WTC11 (cell line): ENCODE data around the gene SBNO2. TPM values are rescaled to one million over a fixed set of nuclear protein-coding genes. Genes with fewer than 3 reads are reported as not detected.

Source experiments
- ATAC-seq: fragments of 200-7000 bp; cut with Tn5 transposase; 2 replicates; pipeline ENCODE4 v1.10.0; 2021; ENCODE audit warnings: mild to moderate bottlenecking, moderate library complexity
- CTCF ChIA-PET: fragments of 300-600 bp; sonication (Branson Sonifier 250); formaldehyde crosslinking; loops from one replicate; lab custom pipeline; 2021; ENCODE audit warnings: antibody characterized with exemption; lab: Charles Lee
- POLR2A ChIA-PET: fragments of 350-600 bp; sonication (Branson Sonifier 250); formaldehyde crosslinking; loops from one replicate; lab custom pipeline; 2021; ENCODE audit warnings: antibody characterized with exemption; lab: Charles Lee
- DNase-seq: peaks from one replicate; pipeline ENCODE4 v3.0.0; 2021; ENCODE audit warnings: low spot score
- H3K27ac Mint-ChIP-seq: 2 replicates; pipeline ENCODE4 v1.8.0; 2021; ENCODE audit warnings: mixed read lengths
- H3K27me3 Mint-ChIP-seq: 2 replicates; pipeline ENCODE4 v1.8.0; 2021; ENCODE audit warnings: low read depth, mild to moderate bottlenecking, moderate library complexity, mixed read lengths
- H3K36me3 Mint-ChIP-seq: 2 replicates; pipeline ENCODE4 v1.8.0; 2021; ENCODE audit warnings: mixed read lengths
- H3K4me1 Mint-ChIP-seq: 2 replicates; pipeline ENCODE4 v1.8.0; 2022; ENCODE audit warnings: mixed read lengths
- H3K4me3 Mint-ChIP-seq: 2 replicates; pipeline ENCODE4 v1.8.0; 2021; ENCODE audit warnings: mild to moderate bottlenecking, moderate library complexity, mixed read lengths
- H3K9me3 Mint-ChIP-seq: 2 replicates; pipeline ENCODE4 v1.8.0; 2021; ENCODE audit warnings: mixed read lengths
- ARID4B ChIP-seq: sonication (generic); formaldehyde crosslinking; IDR thresholded peaks from 2 replicates; pipeline ENCODE4 v1.8.0; 2023; ENCODE audit warnings: missing genetic modification reagents, mild to moderate bottlenecking, borderline replicate concordance
- CDX4 ChIP-seq: fragments of 250-450 bp; sonication (Bioruptor Pico); IDR thresholded peaks from 2 replicates; pipeline ENCODE4 v1.9.0; 2021; ENCODE audit warnings: moderate library complexity, mild to moderate bottlenecking, inconsistent platforms, borderline replicate concordance
- FOXP4 ChIP-seq: sonication (generic); formaldehyde crosslinking; IDR thresholded peaks from 2 replicates; pipeline ENCODE4 v1.8.0; 2022; ENCODE audit warnings: mild to moderate bottlenecking, missing genetic modification reagents
- SOX15 ChIP-seq: fragments of 250-450 bp; sonication (Bioruptor Pico); IDR thresholded peaks from 2 replicates; pipeline ENCODE4 v1.9.0; 2021; ENCODE audit warnings: mild to moderate bottlenecking
- TCF7 ChIP-seq: sonication (generic); formaldehyde crosslinking; IDR thresholded peaks from 2 replicates; pipeline ENCODE4 v1.8.0; 2022; ENCODE audit warnings: mild to moderate bottlenecking, low read depth, missing genetic modification reagents, moderate library complexity
- TEAD1 ChIP-seq: sonication (generic); formaldehyde crosslinking; IDR thresholded peaks from 2 replicates; pipeline ENCODE4 v1.8.0; 2022; ENCODE audit warnings: mild to moderate bottlenecking, missing genetic modification reagents
- ZBTB43 ChIP-seq: sonication (generic); formaldehyde crosslinking; IDR thresholded peaks from 2 replicates; pipeline ENCODE4 v1.8.1; 2023; ENCODE audit warnings: mild to moderate bottlenecking, missing genetic modification reagents
- ZNF263 ChIP-seq: sonication (generic); formaldehyde crosslinking; IDR thresholded peaks from 2 replicates; pipeline ENCODE4 v1.8.1; 2022; ENCODE audit warnings: low read depth, mild to moderate bottlenecking, moderate library complexity, missing genetic modification reagents
- ZNF671 ChIP-seq: fragments of 250-450 bp; sonication (Bioruptor Pico); IDR thresholded peaks from 2 replicates; pipeline ENCODE4 v1.8.0; 2021; ENCODE audit warnings: mild to moderate bottlenecking
- total RNA-seq: library from RNA; stranded (reverse); gene quantifications from 3 replicates; pipeline ENCODE4 v1.2.3, GENCODE V29; 2021
- TF ChIP-seq, protein P1 (sequence below): sonication (generic); formaldehyde crosslinking; IDR thresholded peaks from 2 replicates; pipeline ENCODE4 v1.8.0; 2022; ENCODE audit warnings: mild to moderate bottlenecking, missing genetic modification reagents
- TF ChIP-seq, protein P2 (sequence below): fragments of 250-450 bp; sonication (Bioruptor Pico); IDR thresholded peaks from 2 replicates; pipeline ENCODE4 v1.9.0; 2021; ENCODE audit warnings: mild to moderate bottlenecking
- TF ChIP-seq, protein P3 (sequence below): sonication (generic); formaldehyde crosslinking; IDR thresholded peaks from 2 replicates; pipeline ENCODE4 v1.8.1; 2022; ENCODE audit warnings: missing genetic modification reagents, borderline replicate concordance

Gene SBNO2
- total RNA-seq, 1 experiment from 2014 or later: 57.3 TPM

- TF ChIP-seq ARID4B (no peak), CDX4 (CRISPR knock-in tag) (no peak), TCF7 (CRISPR knock-in tag) (no peak), SOX15 (CRISPR knock-in tag) (no peak), TEAD1 (CRISPR knock-in tag) (no peak), FOXP4 (no peak)
- TF ChIP-seq, protein P1, sequence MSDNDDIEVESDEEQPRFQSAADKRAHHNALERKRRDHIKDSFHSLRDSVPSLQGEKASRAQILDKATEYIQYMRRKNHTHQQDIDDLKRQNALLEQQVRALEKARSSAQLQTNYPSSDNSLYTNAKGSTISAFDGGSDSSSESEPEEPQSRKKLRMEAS: no peak
- TF ChIP-seq, protein P2, sequence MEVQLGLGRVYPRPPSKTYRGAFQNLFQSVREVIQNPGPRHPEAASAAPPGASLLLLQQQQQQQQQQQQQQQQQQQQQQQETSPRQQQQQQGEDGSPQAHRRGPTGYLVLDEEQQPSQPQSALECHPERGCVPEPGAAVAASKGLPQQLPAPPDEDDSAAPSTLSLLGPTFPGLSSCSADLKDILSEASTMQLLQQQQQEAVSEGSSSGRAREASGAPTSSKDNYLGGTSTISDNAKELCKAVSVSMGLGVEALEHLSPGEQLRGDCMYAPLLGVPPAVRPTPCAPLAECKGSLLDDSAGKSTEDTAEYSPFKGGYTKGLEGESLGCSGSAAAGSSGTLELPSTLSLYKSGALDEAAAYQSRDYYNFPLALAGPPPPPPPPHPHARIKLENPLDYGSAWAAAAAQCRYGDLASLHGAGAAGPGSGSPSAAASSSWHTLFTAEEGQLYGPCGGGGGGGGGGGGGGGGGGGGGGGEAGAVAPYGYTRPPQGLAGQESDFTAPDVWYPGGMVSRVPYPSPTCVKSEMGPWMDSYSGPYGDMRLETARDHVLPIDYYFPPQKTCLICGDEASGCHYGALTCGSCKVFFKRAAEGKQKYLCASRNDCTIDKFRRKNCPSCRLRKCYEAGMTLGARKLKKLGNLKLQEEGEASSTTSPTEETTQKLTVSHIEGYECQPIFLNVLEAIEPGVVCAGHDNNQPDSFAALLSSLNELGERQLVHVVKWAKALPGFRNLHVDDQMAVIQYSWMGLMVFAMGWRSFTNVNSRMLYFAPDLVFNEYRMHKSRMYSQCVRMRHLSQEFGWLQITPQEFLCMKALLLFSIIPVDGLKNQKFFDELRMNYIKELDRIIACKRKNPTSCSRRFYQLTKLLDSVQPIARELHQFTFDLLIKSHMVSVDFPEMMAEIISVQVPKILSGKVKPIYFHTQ: no peak
- TF ChIP-seq, protein P3, sequence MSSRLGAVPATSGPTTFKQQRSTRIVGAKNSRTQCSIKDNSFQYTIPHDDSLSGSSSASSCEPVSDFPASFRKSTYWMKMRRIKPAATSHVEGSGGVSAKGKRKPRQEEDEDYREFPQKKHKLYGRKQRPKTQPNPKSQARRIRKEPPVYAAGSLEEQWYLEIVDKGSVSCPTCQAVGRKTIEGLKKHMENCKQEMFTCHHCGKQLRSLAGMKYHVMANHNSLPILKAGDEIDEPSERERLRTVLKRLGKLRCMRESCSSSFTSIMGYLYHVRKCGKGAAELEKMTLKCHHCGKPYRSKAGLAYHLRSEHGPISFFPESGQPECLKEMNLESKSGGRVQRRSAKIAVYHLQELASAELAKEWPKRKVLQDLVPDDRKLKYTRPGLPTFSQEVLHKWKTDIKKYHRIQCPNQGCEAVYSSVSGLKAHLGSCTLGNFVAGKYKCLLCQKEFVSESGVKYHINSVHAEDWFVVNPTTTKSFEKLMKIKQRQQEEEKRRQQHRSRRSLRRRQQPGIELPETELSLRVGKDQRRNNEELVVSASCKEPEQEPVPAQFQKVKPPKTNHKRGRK (CRISPR knock-in tag): no peak
Measured at GRCh38 chr19:1087813-1088415, 86.2 kb downstream of the SBNO2 start (continued).

GRCh38 chr19:1086613-1087012 is 87.5 kb downstream of the SBNO2 start:
- POLR2A ChIA-PET: interaction anchor here (1.2 kb wide), 1 partner anchor 8 kb away, joined by 4 read pairs; no protein-coding TSS in a partner anchor
- Mint-ChIP-seq H3K4me1 (no peaks in the 10 kb centered on the region; the same call in 1 of the 2 replicates), H3K9me3 (no peaks in the 10 kb centered on the region), H3K4me3 (no peak overlapping the region), H3K27ac (no peak overlapping the region), H3K36me3 (peaks cover 17% of the 10 kb centered on the region), H3K27me3 (no peaks in the 10 kb centered on the region)
- ATAC-seq: no peak
- no peak for DNase-seq
- CTCF ChIA-PET: interaction anchor here (0.9 to 1.5 kb wide), 5 partner anchors 16 to 158 kb away, joined by 3 to 5 read pairs (median 4); partner anchors contain the start of gene ARHGAP45
- TF ChIP-seq, protein P2: no peak
- TF ChIP-seq ZBTB43 (CRISPR knock-in tag): no peak
- no peak for TF ChIP-seq ZNF671 (CRISPR knock-in tag)
- TF ChIP-seq FOXP4: no peak
- TF ChIP-seq ZNF263: no peak
